Fibroblast of mammary gland (primary cell): ENCODE results near the gene MPHOSPH8.

ENCODE experiments used
- DNase-seq: peaks from one replicate; pipeline ENCODE4 v3.0.0-alpha.2; 2010; ENCODE audit warnings: low read depth
- H3K4me3 ChIP-seq: 2 replicates; pipeline ENCODE4 v1.5.1; 2011; ENCODE audit warnings: low read depth, mild to moderate bottlenecking, low read length, moderate library complexity; ENCODE audit not compliant: control insufficient read depth
- TF ChIP-seq, protein P1 (sequence below): conservative IDR thresholded peaks from 2 replicates; pipeline ENCODE4 v1.5.1; 2011; ENCODE audit warnings: low read depth, low read length, inconsistent platforms; ENCODE audit not compliant: control insufficient read depth, insufficient read depth

The MPHOSPH8 gene

DNA sequence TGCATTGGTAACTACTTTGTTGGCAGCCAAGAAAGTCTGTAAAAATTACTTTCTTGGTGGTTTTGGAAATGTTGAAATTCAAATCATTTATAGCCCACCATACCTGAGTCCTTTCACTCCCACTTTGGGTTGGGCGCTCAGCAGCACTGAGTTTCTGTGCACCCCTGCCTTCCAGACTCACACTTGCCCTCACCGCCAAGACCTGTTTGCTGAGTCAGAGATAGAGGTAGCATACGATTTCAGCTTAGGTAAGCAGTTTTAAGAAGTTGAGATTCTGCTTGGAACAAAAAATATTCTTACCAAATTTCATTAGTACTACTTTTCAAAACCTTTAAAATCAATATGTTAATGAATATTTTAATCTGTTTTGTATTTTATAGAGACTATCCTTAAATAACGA lies 12.6 kb downstream of the MPHOSPH8 start:
- DNase-seq, result no peak
- H3K4me3 ChIP-seq, result no peak overlapping the region
- TF ChIP-seq, protein P1, sequence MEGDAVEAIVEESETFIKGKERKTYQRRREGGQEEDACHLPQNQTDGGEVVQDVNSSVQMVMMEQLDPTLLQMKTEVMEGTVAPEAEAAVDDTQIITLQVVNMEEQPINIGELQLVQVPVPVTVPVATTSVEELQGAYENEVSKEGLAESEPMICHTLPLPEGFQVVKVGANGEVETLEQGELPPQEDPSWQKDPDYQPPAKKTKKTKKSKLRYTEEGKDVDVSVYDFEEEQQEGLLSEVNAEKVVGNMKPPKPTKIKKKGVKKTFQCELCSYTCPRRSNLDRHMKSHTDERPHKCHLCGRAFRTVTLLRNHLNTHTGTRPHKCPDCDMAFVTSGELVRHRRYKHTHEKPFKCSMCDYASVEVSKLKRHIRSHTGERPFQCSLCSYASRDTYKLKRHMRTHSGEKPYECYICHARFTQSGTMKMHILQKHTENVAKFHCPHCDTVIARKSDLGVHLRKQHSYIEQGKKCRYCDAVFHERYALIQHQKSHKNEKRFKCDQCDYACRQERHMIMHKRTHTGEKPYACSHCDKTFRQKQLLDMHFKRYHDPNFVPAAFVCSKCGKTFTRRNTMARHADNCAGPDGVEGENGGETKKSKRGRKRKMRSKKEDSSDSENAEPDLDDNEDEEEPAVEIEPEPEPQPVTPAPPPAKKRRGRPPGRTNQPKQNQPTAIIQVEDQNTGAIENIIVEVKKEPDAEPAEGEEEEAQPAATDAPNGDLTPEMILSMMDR, result no peak

DNA sequence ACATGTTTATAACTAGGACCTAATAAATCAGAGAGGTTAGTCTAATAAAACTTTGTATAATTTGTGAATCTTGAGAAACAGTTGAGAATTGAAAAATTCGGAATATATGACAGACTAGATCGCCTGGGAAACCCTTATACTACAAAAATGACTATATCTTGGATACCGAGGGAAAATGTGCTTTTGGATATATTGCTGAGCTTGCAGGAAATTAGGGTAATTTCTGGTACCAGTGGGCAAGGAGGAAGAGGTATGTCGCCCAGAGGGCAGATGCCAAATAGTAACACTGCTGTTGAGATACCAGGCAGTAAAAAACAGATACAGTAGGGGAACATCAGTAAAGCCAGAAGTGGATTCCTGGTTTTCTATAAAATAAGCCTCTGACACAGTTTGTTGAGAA lies 17.3 kb downstream of the MPHOSPH8 start:
- no peak overlapping the region for H3K4me3 ChIP-seq
- TF ChIP-seq, protein P1, result no peak
- no peak for DNase-seq

DNA sequence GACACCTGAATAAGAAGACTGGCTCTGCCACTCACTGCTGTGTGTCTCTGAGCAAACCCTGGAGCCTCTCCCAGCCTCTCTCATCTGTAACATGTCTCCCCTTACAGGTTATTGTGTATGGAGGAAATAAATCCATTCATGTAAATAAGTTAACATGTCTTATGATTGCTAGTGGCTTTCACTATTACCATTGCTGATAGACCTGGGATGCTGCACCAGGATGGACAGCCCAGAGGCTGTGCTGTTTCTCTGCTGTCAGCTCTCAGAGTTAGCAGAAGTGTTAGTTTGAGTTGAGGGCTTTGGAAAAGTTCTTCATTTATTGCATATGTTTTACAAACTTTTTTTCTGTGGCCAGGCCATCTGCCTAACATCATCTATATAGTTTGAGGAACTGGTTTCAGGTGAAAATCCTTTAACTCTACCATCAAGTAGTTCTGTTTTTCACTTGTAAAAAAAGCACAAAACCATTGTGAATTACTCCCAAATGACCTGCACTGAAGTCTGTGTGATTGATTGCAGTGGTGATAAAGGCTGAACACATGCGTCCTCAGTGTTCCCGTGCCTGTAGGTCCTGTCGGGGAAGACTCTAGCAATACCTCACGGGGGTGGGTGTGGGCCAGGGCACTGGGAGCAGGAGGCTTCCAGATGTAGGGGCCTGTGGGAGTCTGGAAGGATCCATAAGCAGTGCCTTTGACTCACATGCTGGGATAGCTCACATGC lies 24.6 kb downstream of the MPHOSPH8 start:
- no peak overlapping the region for H3K4me3 ChIP-seq
- TF ChIP-seq, protein P1, result no peak

DNA sequence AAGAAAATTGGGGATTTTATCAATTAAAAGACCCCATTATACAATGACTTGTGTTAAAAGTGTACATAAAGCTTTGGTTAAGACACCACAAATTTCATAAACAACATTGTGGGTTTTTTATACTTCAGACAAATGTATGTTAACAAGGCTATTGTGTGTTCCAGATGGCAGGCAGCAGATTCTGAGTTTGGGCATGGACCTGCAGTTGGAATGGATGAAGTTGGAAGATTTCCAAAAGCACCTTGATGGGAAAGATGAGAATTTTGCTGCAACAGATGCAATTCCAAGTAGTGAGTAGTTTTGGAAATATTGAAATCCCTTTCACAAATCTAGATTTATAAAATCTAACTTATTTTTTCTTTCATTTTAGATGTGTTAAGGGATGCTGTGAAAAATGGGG lies 25.4 kb downstream of the MPHOSPH8 start:
- no peak overlapping the region for H3K4me3 ChIP-seq
- TF ChIP-seq, protein P1, result no peak
- DNase-seq, result no peak

More for the DNA sequence above, 24.6 kb downstream of the MPHOSPH8 start:
- DNase-seq, result peak; percentile 43

DNA sequence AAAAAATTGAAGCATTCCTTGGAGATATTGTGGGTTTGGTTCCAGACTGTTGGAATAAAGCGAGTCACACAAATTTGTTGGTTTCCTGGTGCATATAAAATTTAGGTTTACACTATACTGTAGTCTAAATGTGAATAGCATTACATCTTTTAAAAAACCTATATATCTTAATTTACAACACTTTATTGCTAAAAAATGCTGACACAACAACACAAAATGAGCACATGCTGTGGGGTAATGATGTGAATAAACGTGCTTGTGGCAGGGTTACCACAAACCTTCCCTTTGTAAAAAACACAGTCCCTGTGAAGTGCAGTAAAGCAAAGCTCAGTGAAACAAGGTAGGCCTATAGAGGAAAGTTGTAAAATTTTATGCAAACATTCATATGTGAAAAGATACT lies 27.7 kb downstream of the MPHOSPH8 start:
- no peak for DNase-seq
- TF ChIP-seq, protein P1, result no peak
- H3K4me3 ChIP-seq, result no peak overlapping the region

DNA sequence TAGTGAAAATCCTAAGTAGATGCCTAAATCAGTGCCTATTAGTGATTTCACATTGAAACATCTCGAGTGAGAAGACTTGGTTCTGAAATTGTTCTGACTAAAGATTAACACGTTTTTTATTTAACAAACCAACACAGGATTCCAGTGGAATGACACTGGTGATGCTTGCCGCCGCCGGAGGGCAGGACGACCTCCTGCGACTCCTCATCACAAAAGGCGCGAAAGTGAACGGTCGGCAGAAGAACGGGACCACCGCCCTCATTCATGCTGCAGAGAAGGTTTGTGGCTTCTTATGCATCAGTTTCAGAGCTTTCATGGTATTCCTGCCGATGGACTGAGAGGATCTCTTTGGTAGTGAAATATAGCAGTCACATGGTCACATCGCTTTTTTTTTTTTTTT lies 28.1 kb downstream of the MPHOSPH8 start:
- no peak overlapping the region for H3K4me3 ChIP-seq
- no peak for DNase-seq

More for the DNA sequence above, 28.1 kb downstream of the MPHOSPH8 start:
- TF ChIP-seq, protein P1, result no peak
